ENCODE measurements around the gene PSME3. TPM values are rescaled to one million over a fixed set of nuclear protein-coding genes. Genes with fewer than 3 reads are reported as not detected.

Gene PSME3
- total RNA-seq, 1 donor from 2014 or later = 70.0 TPM

DNA sequence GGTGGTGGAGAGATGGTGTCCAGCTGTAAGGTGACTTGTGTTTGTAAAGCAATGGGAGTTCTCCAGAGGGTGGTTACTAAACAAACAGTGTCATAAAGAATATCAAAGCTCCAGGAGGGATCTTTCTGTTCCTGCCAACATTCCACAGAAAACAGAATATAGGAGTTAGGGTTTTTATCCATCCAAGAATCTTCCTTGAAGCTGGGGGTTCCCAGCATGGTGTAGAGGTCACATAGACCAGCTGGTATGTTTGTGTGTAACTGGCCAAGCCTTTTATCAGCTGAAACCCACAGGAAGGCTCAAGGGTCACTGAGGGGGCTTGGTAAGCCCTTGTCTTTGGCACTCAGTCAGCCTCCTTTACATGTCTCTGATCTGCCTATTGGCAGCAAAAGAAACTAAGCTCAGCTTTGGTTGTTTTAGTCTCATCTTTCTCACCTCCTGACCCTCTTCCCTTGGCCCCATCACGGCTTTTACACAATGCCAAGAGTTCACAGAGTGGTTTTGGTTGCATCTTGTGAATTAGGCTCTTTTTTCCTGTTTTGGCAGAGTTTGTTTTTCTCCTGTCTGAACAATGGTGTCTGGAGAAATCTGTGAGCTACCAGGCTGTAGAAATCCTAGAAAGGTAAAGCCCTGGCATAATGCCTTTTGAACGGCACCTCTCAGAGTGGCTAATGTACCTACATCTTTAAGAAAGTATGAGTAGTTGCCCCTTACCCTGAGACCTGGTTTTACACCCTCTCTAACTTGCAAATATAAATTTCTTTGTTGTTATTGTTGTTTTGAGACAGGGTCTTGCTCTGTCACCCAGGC, 29.9 kb upstream of the PSME3 start:
- Histone ChIP-seq H3K4me3 (no peak overlapping the region), H3K27me3 (no peaks in the 10 kb centered on the region), H3K4me1 (peaks cover 5% of the 10 kb centered on the region), H3K36me3 (no peaks in the 10 kb centered on the region), H3K27ac (no peak overlapping the region), H3K9me3 (no peaks in the 10 kb centered on the region)
- no peak for DNase-seq (ENCODE audit: extremely low spot score in 2 of 2)
- intact Hi-C loops (cut with DNase I) = no loop called here
- no peak for TF ChIP-seq POLR2A (IDR thresholded peaks at IDR 0.05)
- TF ChIP-seq CTCF (IDR thresholded peaks at IDR 0.05) = no peak
- TF ChIP-seq POLR2AphosphoS5 (IDR thresholded peaks at IDR 0.05; ENCODE audit: insufficient read depth in 1 of 2, low read depth in 1 of 2) = no peak

DNA sequence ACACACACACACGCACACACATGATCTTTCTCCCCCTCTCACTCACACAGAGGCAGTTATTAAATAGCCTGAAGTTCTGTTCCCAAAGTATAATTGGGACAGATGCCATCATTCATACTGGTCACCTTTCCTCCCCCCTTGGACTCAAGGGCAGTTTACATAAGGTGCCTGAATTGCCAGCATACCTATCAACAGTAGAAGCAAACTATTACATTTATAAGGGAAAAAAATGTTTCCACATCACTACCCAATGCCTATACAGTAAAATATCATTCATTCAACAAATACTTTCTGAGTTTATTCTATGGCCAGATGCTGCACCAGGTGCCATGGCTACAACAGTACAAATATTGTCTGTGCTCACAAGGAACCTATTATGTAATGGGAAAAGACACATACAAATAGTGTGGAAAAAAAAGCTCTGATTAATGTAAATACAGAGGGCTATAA, 28.3 kb upstream of the PSME3 start:
- peaks cover 0 to 9% of the 10 kb centered on the region in 2 donors for H3K36me3 ChIP-seq
- no peak for DNase-seq (ENCODE audit: extremely low spot score in 2 of 2)
- H3K27ac ChIP-seq = no peak overlapping the region
- no peaks in the 10 kb centered on the region for H3K4me1 ChIP-seq
- intact Hi-C loops (cut with DNase I) = no loop called here
- no peaks in the 10 kb centered on the region for H3K9me3 ChIP-seq
- H3K4me3 ChIP-seq = no peak overlapping the region
- no peaks in the 10 kb centered on the region for H3K27me3 ChIP-seq
- TF ChIP-seq CTCF (IDR thresholded peaks at IDR 0.05) (no peak), POLR2A (IDR thresholded peaks at IDR 0.05) (no peak), POLR2AphosphoS5 (IDR thresholded peaks at IDR 0.05; ENCODE audit: insufficient read depth in 1 of 2, low read depth in 1 of 2) (no peak)

- Histone ChIP-seq H3K27ac (no peak overlapping the region), H3K9me3 (no peaks in the 10 kb centered on the region), H3K27me3 (no peaks in the 10 kb centered on the region), H3K4me1 (no peaks in the 10 kb centered on the region), H3K36me3 (peaks cover 0 to 22% of the 10 kb centered on the region in 2 donors), H3K4me3 (no peak overlapping the region)
- no peak for DNase-seq (ENCODE audit: extremely low spot score in 2 of 2)
- intact Hi-C loops (cut with DNase I) = no loop called here
- no peak for TF ChIP-seq POLR2AphosphoS5 (IDR thresholded peaks at IDR 0.05; ENCODE audit: insufficient read depth in 1 of 2, low read depth in 1 of 2)
- TF ChIP-seq CTCF (IDR thresholded peaks at IDR 0.05) = no peak
- TF ChIP-seq POLR2A (IDR thresholded peaks at IDR 0.05) = no peak
These were observed 26.9 kb upstream of the PSME3 start for GRCh38 chr17:42806249-42806648.

GRCh38 chr17:42809250-42809649, 23.9 kb upstream of the PSME3 start:
- Histone ChIP-seq H3K27me3 (no peaks in the 10 kb centered on the region), H3K4me3 (no peak overlapping the region), H3K36me3 (peaks cover 0 to 41% of the 10 kb centered on the region in 2 donors), H3K4me1 (no peaks in the 10 kb centered on the region), H3K9me3 (no peaks in the 10 kb centered on the region), H3K27ac (no peak overlapping the region)
- no peak for DNase-seq (ENCODE audit: extremely low spot score in 2 of 2)
- TF ChIP-seq POLR2AphosphoS5 (IDR thresholded peaks at IDR 0.05; ENCODE audit: insufficient read depth in 1 of 2, low read depth in 1 of 2) = no peak
- TF ChIP-seq POLR2A (IDR thresholded peaks at IDR 0.05) = no peak
- no peak for TF ChIP-seq CTCF (IDR thresholded peaks at IDR 0.05)
- intact Hi-C loops (cut with DNase I) = no loop called here

Data from vagina (tissue), 2 donors.